A549 (cell line): ENCODE measurements around the gene AGXT. TPM values are rescaled to one million over a fixed set of nuclear protein-coding genes. Genes with fewer than 3 reads are reported as not detected.
A peak's percentile ranks its signal among the peaks of the same experiment; 100 is the strongest.

Source experiments
- ATAC-seq, 2 experiments: fragments of 200-7000 bp in 1 of 2; fragments of >200 bp in 1 of 2; cut with Nextera tagmentation in 1 of 2; cut with Tn5 transposase in 1 of 2; 3 replicates each; pipeline versions ENCODE4 v1.8.0 to v1.9.1; 2018 to 2020; ENCODE audit warnings: mild to moderate bottlenecking in 1 of 2, moderate library complexity in 1 of 2
- CTCF ChIA-PET: fragments of 300-600 bp; sonication (Branson Sonifier 250); formaldehyde crosslinking; extraction: SDS; loops from one replicate; lab custom pipeline; 2021; ENCODE audit warnings: antibody characterized with exemption, inconsistent platforms; lab: Yijun Ruan, JAX
- POLR2A ChIA-PET: fragments of 350-600 bp; formaldehyde crosslinking; extraction: SDS; loops from one replicate; lab custom pipeline; 2021; ENCODE audit warnings: antibody characterized with exemption, inconsistent platforms; lab: Yijun Ruan, JAX
- DNase-seq, 2 experiments: peaks; one replicate each; pipeline versions ENCODE4 v3.0.0 to v3.0.0-alpha.2; 2011 to 2016; ENCODE audit warnings: low read depth in 1 of 2, low spot score in 1 of 2
- FAIRE-seq: peaks from 2 replicates; lab custom pipeline; 2011; peaks lifted over from hg19 to GRCh38; lab: Jason Lieb, UNC
- H3K27ac ChIP-seq, 2 experiments: fragments of >200 bp; sonication (Bioruptor Twin); formaldehyde crosslinking; 3 replicates each; pipeline ENCODE4 v1.5.1; 2016 to 2017
- H3K4me1 ChIP-seq: fragments of >200 bp; sonication (Bioruptor Twin); formaldehyde crosslinking; 3 replicates; pipeline ENCODE4 v1.6.1; 2016
- H3K4me2 ChIP-seq: fragments of >200 bp; sonication (Bioruptor Twin); formaldehyde crosslinking; 3 replicates; pipeline ENCODE4 v1.6.1; 2016
- H3K4me3 ChIP-seq: fragments of >200 bp; sonication (Bioruptor Twin); formaldehyde crosslinking; 3 replicates; pipeline ENCODE4 v1.5.1; 2016
- H3K9me3 ChIP-seq: fragments of >200 bp; sonication (Bioruptor Twin); formaldehyde crosslinking; 3 replicates; pipeline ENCODE4 v1.6.1; 2016
- CEBPB ChIP-seq, 2 experiments: fragments of >200 bp in 1 of 2; sonication (Bioruptor Twin) in 1 of 2; formaldehyde crosslinking in 1 of 2; IDR thresholded peaks; 2 replicates each; pipeline ENCODE4 v1.6.1; 2012 to 2016
- CHD2 ChIP-seq: fragments of 150-350 bp; IDR thresholded peaks from 2 replicates; pipeline ENCODE4 v1.6.1; 2014; ENCODE audit warnings: low read length; ENCODE audit not compliant: partially characterized antibody
- FOXS1 ChIP-seq: fragments of 250-450 bp; sonication (Bioruptor Pico); IDR thresholded peaks from 2 replicates; pipeline ENCODE4 v1.5.0; 2020; ENCODE audit warnings: mild to moderate bottlenecking, moderate library complexity
- GATA3 ChIP-seq: IDR thresholded peaks from 2 replicates; pipeline ENCODE4 v1.6.1; 2012; ENCODE audit warnings: borderline replicate concordance
- HEYL ChIP-seq: fragments of 250-450 bp; sonication (Bioruptor Pico); IDR thresholded peaks from 2 replicates; pipeline ENCODE4 v1.8.0; 2021; ENCODE audit warnings: mild to moderate bottlenecking, moderate library complexity
- HOXB5 ChIP-seq: fragments of 250-450 bp; sonication (Bioruptor Pico); IDR thresholded peaks from 2 replicates; pipeline ENCODE4 v1.5.0; 2020; ENCODE audit warnings: mild to moderate bottlenecking, moderate library complexity
- JUN ChIP-seq, 2 experiments: fragments of >200 bp; sonication (Bioruptor Twin); formaldehyde crosslinking; IDR thresholded peaks; 2 replicates in 1 of 2; 3 replicates in 1 of 2; pipeline ENCODE4 v1.6.1; 2016 to 2017
- JUNB ChIP-seq: fragments of >200 bp; sonication (Bioruptor Twin); formaldehyde crosslinking; IDR thresholded peaks from 2 replicates; pipeline ENCODE4 v1.6.1; 2016
- MAFK ChIP-seq: fragments of 450-650 bp; IDR thresholded peaks from 2 replicates; pipeline ENCODE4 v1.6.1; 2014; ENCODE audit not compliant: partially characterized antibody
- NR3C1 ChIP-seq: fragments of >200 bp; sonication (Bioruptor Twin); formaldehyde crosslinking; IDR thresholded peaks from 3 replicates; pipeline ENCODE4 v1.6.1; 2017
- RAD21 ChIP-seq, 2 experiments: fragments of >200 bp in 1 of 2; sonication (Bioruptor Twin) in 1 of 2; formaldehyde crosslinking in 1 of 2; IDR thresholded peaks in 1 of 2; conservative IDR thresholded peaks in 1 of 2; 2 replicates in 1 of 2; 3 replicates in 1 of 2; pipeline ENCODE4 v1.6.1; 2012 to 2018; ENCODE audit warnings: inconsistent platforms in 1 of 2
- ZSCAN20 ChIP-seq: fragments of 250-450 bp; sonication (Bioruptor Pico); IDR thresholded peaks from 2 replicates; pipeline ENCODE4 v1.8.0; 2022; ENCODE audit warnings: mild to moderate bottlenecking, moderate library complexity
- WGBS: methylation state at CpG from one replicate; pipeline ENCODE4 v1.1.6; 2017; ENCODE audit errors: missing lambda C conversion rate; 5-methylcytosine and 5-hydroxymethylcytosine counted together
- polyA plus RNA-seq, 4 experiments: library from polyadenylated mRNA; depleted of rRNA in 3 of 4; stranded (reverse); fragments of >200 nt; fragmentation: RNase III in 1 of 4; extraction: RNeasy Plus Mini Kit Qiagen cat#74134 plus additional on column Dnase treatment in 1 of 4; gene quantifications; 2 replicates in 3 of 4; 3 replicates in 1 of 4; pipeline ENCODE4 v1.2.3, GENCODE V29; 2011 to 2017
- TF ChIP-seq, protein P1 (sequence below): fragments of 200-600 bp; sonication (generic); IDR thresholded peaks from 2 replicates; pipeline ENCODE4 v1.6.1; 2016; ENCODE audit warnings: antibody characterized with exemption, mild to moderate bottlenecking, moderate library complexity
- TF ChIP-seq, protein P2 (sequence below): fragments of 250-450 bp; sonication (Bioruptor Pico); IDR thresholded peaks from 2 replicates; pipeline ENCODE4 v1.5.0; 2020; ENCODE audit warnings: low read depth, mild to moderate bottlenecking, moderate library complexity
- TF ChIP-seq, protein P3 (sequence below): fragments of 150-350 bp; IDR thresholded peaks from 2 replicates; pipeline ENCODE4 v1.6.1; 2014; ENCODE audit warnings: low read depth, mild to moderate bottlenecking, low read length
- TF ChIP-seq, protein P4 (sequence below): fragments of 250-450 bp; sonication (Bioruptor Pico); IDR thresholded peaks from 2 replicates; pipeline ENCODE4 v1.5.0; 2021; ENCODE audit warnings: mild to moderate bottlenecking, moderate library complexity, borderline replicate concordance
- TF ChIP-seq, protein P5 (sequence below): IDR thresholded peaks from 2 replicates; pipeline ENCODE4 v1.6.1; 2012; ENCODE audit warnings: low read depth, borderline replicate concordance

Gene AGXT
- polyA plus RNA-seq, 2 of the 4 experiments (the other 2 are of a cell fraction) = not detected

DNA sequence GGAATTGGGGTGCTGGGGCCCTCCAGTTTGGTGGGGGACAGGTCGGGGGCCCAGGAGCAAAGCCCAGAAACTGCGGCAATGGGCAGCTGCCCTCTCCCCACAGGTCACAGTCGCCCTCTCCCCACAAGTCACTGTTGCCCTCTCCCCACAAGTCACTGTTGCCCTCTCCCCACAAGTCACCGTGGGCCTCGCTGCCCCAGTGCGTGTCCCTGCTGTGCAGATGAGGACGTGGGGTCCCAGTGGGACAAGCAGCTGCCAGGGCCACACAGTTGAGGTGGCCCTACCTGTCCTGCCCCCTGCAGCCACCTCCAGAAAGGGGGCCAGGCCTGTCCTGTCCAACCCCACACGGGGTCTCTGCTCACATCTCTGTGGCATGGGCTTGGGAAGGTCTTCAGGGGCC is 13.0 kb upstream of the AGXT start:
- H3K9me3 ChIP-seq = no peaks in the 10 kb centered on the region
- DNase-seq (no peak), ATAC-seq (no peak), FAIRE-seq (no peak)
- H3K4me2 ChIP-seq = no peak overlapping the region
- H3K4me3 ChIP-seq = no peak overlapping the region
- WGBS = 72% methylated on average over 5 of the region's 8 CpGs
- H3K27ac ChIP-seq = no peak overlapping the region
- POLR2A ChIA-PET = no interaction called here
- TF ChIP-seq NR3C1 = no peak
- TF ChIP-seq, protein P1, sequence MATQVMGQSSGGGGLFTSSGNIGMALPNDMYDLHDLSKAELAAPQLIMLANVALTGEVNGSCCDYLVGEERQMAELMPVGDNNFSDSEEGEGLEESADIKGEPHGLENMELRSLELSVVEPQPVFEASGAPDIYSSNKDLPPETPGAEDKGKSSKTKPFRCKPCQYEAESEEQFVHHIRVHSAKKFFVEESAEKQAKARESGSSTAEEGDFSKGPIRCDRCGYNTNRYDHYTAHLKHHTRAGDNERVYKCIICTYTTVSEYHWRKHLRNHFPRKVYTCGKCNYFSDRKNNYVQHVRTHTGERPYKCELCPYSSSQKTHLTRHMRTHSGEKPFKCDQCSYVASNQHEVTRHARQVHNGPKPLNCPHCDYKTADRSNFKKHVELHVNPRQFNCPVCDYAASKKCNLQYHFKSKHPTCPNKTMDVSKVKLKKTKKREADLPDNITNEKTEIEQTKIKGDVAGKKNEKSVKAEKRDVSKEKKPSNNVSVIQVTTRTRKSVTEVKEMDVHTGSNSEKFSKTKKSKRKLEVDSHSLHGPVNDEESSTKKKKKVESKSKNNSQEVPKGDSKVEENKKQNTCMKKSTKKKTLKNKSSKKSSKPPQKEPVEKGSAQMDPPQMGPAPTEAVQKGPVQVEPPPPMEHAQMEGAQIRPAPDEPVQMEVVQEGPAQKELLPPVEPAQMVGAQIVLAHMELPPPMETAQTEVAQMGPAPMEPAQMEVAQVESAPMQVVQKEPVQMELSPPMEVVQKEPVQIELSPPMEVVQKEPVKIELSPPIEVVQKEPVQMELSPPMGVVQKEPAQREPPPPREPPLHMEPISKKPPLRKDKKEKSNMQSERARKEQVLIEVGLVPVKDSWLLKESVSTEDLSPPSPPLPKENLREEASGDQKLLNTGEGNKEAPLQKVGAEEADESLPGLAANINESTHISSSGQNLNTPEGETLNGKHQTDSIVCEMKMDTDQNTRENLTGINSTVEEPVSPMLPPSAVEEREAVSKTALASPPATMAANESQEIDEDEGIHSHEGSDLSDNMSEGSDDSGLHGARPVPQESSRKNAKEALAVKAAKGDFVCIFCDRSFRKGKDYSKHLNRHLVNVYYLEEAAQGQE = no peak
- TF ChIP-seq, protein P2, sequence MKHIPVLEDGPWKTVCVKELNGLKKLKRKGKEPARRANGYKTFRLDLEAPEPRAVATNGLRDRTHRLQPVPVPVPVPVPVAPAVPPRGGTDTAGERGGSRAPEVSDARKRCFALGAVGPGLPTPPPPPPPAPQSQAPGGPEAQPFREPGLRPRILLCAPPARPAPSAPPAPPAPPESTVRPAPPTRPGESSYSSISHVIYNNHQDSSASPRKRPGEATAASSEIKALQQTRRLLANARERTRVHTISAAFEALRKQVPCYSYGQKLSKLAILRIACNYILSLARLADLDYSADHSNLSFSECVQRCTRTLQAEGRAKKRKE (CRISPR knock-in tag) = no peak
- TF ChIP-seq HEYL (CRISPR knock-in tag) = no peak
- no peak for TF ChIP-seq ZSCAN20 (CRISPR knock-in tag)
- TF ChIP-seq, protein P3, sequence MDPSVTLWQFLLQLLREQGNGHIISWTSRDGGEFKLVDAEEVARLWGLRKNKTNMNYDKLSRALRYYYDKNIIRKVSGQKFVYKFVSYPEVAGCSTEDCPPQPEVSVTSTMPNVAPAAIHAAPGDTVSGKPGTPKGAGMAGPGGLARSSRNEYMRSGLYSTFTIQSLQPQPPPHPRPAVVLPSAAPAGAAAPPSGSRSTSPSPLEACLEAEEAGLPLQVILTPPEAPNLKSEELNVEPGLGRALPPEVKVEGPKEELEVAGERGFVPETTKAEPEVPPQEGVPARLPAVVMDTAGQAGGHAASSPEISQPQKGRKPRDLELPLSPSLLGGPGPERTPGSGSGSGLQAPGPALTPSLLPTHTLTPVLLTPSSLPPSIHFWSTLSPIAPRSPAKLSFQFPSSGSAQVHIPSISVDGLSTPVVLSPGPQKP = no peak
- no peak for TF ChIP-seq JUNB
- TF ChIP-seq, protein P4, sequence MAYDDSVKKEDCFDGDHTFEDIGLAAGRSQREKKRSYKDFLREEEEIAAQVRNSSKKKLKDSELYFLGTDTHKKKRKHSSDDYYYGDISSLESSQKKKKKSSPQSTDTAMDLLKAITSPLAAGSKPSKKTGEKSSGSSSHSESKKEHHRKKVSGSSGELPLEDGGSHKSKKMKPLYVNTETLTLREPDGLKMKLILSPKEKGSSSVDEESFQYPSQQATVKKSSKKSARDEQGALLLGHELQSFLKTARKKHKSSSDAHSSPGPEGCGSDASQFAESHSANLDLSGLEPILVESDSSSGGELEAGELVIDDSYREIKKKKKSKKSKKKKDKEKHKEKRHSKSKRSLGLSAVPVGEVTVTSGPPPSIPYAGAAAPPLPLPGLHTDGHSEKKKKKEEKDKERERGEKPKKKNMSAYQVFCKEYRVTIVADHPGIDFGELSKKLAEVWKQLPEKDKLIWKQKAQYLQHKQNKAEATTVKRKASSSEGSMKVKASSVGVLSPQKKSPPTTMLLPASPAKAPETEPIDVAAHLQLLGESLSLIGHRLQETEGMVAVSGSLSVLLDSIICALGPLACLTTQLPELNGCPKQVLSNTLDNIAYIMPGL (CRISPR knock-in tag) = no peak
- TF ChIP-seq CEBPB (IDR thresholded peaks at IDR 0.05) = no peak
- TF ChIP-seq, protein P5, sequence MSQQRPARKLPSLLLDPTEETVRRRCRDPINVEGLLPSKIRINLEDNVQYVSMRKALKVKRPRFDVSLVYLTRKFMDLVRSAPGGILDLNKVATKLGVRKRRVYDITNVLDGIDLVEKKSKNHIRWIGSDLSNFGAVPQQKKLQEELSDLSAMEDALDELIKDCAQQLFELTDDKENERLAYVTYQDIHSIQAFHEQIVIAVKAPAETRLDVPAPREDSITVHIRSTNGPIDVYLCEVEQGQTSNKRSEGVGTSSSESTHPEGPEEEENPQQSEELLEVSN = no peak
- TF ChIP-seq GATA3 = no peak
- TF ChIP-seq FOXS1 (CRISPR knock-in tag) = no peak
- no peak for TF ChIP-seq CHD2
- TF ChIP-seq, all 56 proteins: peak for 0
- CTCF ChIA-PET = no interaction called here
- no peaks in the 10 kb centered on the region for H3K4me1 ChIP-seq

DNA sequence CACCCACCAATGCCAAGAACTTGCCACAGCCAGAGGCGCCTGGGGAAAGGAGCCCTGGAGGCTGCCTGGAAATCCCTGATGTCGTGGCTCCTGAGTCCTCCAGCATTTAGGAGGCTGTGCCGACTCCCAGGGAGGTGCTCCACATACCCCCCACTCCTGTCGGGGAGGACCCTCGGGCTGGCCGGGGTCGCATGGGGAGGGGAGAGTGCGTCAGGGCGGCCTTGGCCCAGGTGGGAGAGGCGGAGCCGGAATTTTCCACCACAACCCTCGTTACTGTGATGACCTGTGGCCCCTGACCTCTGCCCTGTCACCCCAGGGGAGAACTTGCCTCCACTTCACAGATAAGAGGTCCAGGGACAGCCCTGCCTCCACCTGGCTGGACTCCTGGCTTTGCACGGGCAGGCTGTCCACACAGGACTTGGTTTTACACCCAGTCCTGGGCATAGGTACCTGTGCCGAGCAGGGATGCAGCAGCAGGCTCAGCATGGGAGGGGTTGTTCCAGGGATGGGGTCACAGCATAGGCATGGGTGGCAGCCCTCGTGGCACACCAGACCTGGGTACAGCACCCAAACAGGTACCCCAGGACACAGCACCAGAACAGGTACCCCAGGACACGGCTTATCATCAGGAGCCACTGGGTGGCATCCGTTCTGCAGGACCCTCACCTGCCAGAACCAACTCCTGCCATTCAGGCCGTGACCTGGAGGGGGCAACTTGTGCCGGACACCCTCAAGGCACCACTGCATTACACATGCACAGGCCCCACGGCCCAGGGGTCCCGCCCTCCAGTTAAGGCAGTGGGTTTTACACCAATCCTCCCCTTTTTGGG is 12.3 kb upstream of the AGXT start:
- ChIA-PET POLR2A (no interaction called here), CTCF (no interaction called here)
- Histone ChIP-seq H3K27ac (no peak overlapping the region), H3K4me2 (no peak overlapping the region), H3K4me3 (no peak overlapping the region), H3K9me3 (no peaks in the 10 kb centered on the region), H3K4me1 (no peaks in the 10 kb centered on the region)
- 46% methylated on average over 5 of the region's 21 CpGs for WGBS
- peak; percentile 51 to 83; a peak in 4 of 6 replicates for ATAC-seq
- no peak for FAIRE-seq
- peak; percentile 25 to 38 for DNase-seq
- TF ChIP-seq HOXB5 (CRISPR knock-in tag) (no peak), MAFK (no peak), HEYL (CRISPR knock-in tag) (no peak), JUN (IDR thresholded peaks at IDR 0.05) (no peak), RAD21 (conservative IDR thresholded peaks at IDR 0.05 in 1 of 2, IDR thresholded peaks at IDR 0.05 in 1 of 2) (peak; percentile 11 to 33; a peak in 2 of 5 replicates)
- TF ChIP-seq, all 56 proteins: peak for 1
